ENCODE measurements around the gene C11orf71. TPM values are rescaled to one million over a fixed set of nuclear protein-coding genes. Genes with fewer than 3 reads are reported as not detected.

The C11orf71 gene
- total RNA-seq, 1 donor from 2014 or later, result 6.7 TPM

DNA sequence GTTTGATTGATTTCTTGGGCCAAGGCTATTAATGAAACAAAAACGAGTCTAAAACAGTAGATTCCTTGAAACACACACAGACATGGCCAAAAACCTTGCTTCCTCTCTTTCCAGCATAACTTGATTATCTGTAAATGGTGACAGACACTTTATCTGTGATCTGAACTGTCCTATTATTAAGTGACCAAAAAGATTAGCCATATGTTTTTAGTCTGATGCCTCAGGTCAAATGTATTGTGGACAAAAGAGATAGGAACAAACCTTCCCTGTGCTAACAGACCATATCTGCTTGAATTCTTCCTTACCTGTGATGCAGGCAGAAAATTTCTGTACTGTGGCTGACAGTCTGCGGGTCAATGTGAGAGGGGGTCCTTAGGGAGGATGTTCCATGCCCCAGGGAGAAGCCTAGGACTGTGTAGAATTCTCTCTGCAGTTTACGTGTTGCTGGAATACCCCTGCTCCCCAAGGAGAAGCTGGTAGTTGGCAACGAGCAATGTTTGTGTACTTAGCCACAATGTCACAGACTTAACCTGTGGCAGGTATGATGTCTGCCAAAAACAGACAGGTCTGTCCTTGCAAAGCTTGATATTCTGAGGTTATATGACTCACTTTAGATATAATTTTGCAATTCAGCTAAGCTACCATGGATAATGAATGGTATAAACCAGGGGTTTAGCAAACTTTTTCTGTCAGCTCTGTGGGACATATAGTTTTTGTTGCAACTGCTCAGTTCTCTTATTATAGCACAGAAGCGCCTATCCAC lies 31.2 kb downstream of the C11orf71 start:
- H3K36me3 Mint-ChIP-seq (ENCODE audit: low read depth, unreplicated experiment), result no peaks in the 10 kb centered on the region
- no peaks in the 10 kb centered on the region for H3K9me3 Mint-ChIP-seq (ENCODE audit: unreplicated experiment)
- no peak overlapping the region for H3K27ac Mint-ChIP-seq (ENCODE audit: unreplicated experiment)
- TF ChIP-seq, protein P1, sequence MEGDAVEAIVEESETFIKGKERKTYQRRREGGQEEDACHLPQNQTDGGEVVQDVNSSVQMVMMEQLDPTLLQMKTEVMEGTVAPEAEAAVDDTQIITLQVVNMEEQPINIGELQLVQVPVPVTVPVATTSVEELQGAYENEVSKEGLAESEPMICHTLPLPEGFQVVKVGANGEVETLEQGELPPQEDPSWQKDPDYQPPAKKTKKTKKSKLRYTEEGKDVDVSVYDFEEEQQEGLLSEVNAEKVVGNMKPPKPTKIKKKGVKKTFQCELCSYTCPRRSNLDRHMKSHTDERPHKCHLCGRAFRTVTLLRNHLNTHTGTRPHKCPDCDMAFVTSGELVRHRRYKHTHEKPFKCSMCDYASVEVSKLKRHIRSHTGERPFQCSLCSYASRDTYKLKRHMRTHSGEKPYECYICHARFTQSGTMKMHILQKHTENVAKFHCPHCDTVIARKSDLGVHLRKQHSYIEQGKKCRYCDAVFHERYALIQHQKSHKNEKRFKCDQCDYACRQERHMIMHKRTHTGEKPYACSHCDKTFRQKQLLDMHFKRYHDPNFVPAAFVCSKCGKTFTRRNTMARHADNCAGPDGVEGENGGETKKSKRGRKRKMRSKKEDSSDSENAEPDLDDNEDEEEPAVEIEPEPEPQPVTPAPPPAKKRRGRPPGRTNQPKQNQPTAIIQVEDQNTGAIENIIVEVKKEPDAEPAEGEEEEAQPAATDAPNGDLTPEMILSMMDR (IDR thresholded peaks at IDR 0.05; ENCODE audit: unreplicated experiment), result no peak
- no peak overlapping the region for H3K4me3 Mint-ChIP-seq (ENCODE audit: unreplicated experiment)
- H3K27me3 Mint-ChIP-seq (ENCODE audit: unreplicated experiment), result no peaks in the 10 kb centered on the region
- no peak for DNase-seq (ENCODE audit: low spot score)
- H3K4me1 Mint-ChIP-seq (ENCODE audit: unreplicated experiment), result peaks cover 2% of the 10 kb centered on the region

DNA sequence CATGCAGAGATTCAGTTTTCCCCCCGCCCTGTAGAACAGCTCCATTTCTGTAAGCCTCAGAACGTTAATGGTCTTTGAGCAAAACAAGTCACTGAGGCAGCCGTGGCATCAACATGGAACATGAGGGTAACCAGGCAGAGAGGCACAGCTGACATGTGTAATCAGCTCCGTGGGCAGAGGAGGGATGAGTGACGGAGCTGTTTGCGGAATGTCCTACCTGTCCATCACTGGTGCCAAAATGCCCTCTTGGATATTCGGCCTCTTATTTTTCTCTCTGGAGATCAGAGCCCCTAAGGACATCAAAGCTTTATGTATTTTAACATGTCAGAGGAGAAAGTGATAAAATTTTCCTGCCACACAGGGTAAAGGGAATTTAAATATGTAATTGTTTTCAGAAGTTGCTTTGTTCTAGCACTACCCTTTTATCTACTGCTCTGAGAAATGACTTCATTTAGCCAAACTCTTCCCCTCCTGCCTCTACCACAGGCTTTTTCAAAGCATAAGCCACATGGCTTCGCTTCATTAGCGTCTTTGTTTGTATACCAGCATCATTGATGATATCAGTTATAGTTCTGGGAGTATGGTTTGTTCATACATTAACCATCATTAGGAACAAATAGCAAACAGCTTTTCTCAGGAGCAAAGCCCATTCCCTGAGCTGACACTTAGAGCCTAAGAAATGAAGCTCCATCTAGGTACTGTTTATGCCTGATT lies 32.9 kb downstream of the C11orf71 start:
- H3K4me1 Mint-ChIP-seq (ENCODE audit: unreplicated experiment), result peaks cover 2% of the 10 kb centered on the region
- no peaks in the 10 kb centered on the region for H3K36me3 Mint-ChIP-seq (ENCODE audit: low read depth, unreplicated experiment)
- no peak overlapping the region for H3K4me3 Mint-ChIP-seq (ENCODE audit: unreplicated experiment)
- no peaks in the 10 kb centered on the region for H3K27me3 Mint-ChIP-seq (ENCODE audit: unreplicated experiment)
- TF ChIP-seq, protein P1 (IDR thresholded peaks at IDR 0.05; ENCODE audit: unreplicated experiment), result no peak
- no peaks in the 10 kb centered on the region for H3K9me3 Mint-ChIP-seq (ENCODE audit: unreplicated experiment)
- H3K27ac Mint-ChIP-seq (ENCODE audit: unreplicated experiment), result no peak overlapping the region
- DNase-seq (ENCODE audit: low spot score), result no peak

GRCh38 chr11:114366331-114367243 lies 33.7 kb downstream of the C11orf71 start:
- Mint-ChIP-seq H3K27ac (ENCODE audit: unreplicated experiment) (no peak overlapping the region), H3K27me3 (ENCODE audit: unreplicated experiment) (no peaks in the 10 kb centered on the region), H3K4me1 (ENCODE audit: unreplicated experiment) (peaks cover 2% of the 10 kb centered on the region), H3K4me3 (ENCODE audit: unreplicated experiment) (no peak overlapping the region), H3K9me3 (ENCODE audit: unreplicated experiment) (no peaks in the 10 kb centered on the region), H3K36me3 (ENCODE audit: low read depth, unreplicated experiment) (no peaks in the 10 kb centered on the region)
- TF ChIP-seq, protein P1 (IDR thresholded peaks at IDR 0.05; ENCODE audit: unreplicated experiment), result no peak
- no peak for DNase-seq (ENCODE audit: low spot score)

GRCh38 chr11:114362958-114363357 lies 37.4 kb downstream of the C11orf71 start:
- Mint-ChIP-seq H3K4me1 (ENCODE audit: unreplicated experiment) (peaks cover 2% of the 10 kb centered on the region), H3K27ac (ENCODE audit: unreplicated experiment) (no peak overlapping the region), H3K4me3 (ENCODE audit: unreplicated experiment) (no peak overlapping the region), H3K36me3 (ENCODE audit: low read depth, unreplicated experiment) (no peaks in the 10 kb centered on the region), H3K9me3 (ENCODE audit: unreplicated experiment) (no peaks in the 10 kb centered on the region), H3K27me3 (ENCODE audit: unreplicated experiment) (no peaks in the 10 kb centered on the region)
- TF ChIP-seq, protein P1 (IDR thresholded peaks at IDR 0.05; ENCODE audit: unreplicated experiment), result no peak
- no peak for DNase-seq (ENCODE audit: low spot score)
